Kidney (tissue), 14 donors: ENCODE data around the gene MOGAT1. TPM values are rescaled to one million over a fixed set of nuclear protein-coding genes. Genes with fewer than 3 reads are reported as not detected.

Experiments
- DNase-seq, 5 donors: peaks; one replicate each; pipeline ENCODE4 v3.0.0-alpha.2; 2013 to 2020
- FAIRE-seq: peaks from 2 replicates; lab custom pipeline; 2012; peaks lifted over from hg19 to GRCh38; lab: Jason Lieb, UNC
- H3K27ac ChIP-seq, 2 donors: one replicate each; pipeline ENCODE4 v1.7.0; 2013; ENCODE audit warnings: low read depth in 2 of 2, low read length in 2 of 2, inconsistent platforms in 1 of 2
- H3K27me3 ChIP-seq: one replicate; pipeline ENCODE4 v1.7.1; 2013; ENCODE audit warnings: low read length, inconsistent platforms; ENCODE audit not compliant: control insufficient read depth, insufficient read depth
- H3K36me3 ChIP-seq, 3 donors: one replicate each; pipeline versions ENCODE4 v1.7.0 to v1.7.1; 2013; ENCODE audit warnings: low read length in 3 of 3, control low read depth in 1 of 3, inconsistent platforms in 1 of 3; ENCODE audit not compliant: insufficient read depth in 3 of 3, control insufficient read depth in 2 of 3
- H3K4me1 ChIP-seq, 3 donors: one replicate each; pipeline versions ENCODE4 v1.7.0 to v1.7.1; 2013; ENCODE audit warnings: low read length in 3 of 3, inconsistent platforms in 1 of 3, low read depth in 1 of 3; ENCODE audit not compliant: control insufficient read depth in 2 of 3, insufficient read depth in 2 of 3
- H3K4me3 ChIP-seq, 3 donors: one replicate each; pipeline versions ENCODE4 v1.7.0 to v1.8.1; 2013; ENCODE audit warnings: low read length in 3 of 3, control low read depth in 1 of 3, inconsistent platforms in 1 of 3
- H3K9ac ChIP-seq, 3 donors: one replicate each; pipeline versions ENCODE4 v1.7.0 to v1.7.1; 2013; ENCODE audit warnings: low read length in 3 of 3, control low read depth in 1 of 3, inconsistent platforms in 1 of 3
- H3K9me3 ChIP-seq, 3 donors: one replicate each; pipeline versions ENCODE4 v1.7.0 to v1.7.1; 2013; ENCODE audit warnings: low read length in 3 of 3, control low read depth in 1 of 3, inconsistent platforms in 1 of 3; ENCODE audit not compliant: control insufficient read depth in 2 of 3, insufficient read depth in 1 of 3
- intact Hi-C: fragments of 100-400 bp; cut with DNase I; formaldehyde crosslinking; loops from one replicate; pipeline ENCODE4 v1.11.1; 2022
- polyA plus RNA-seq: library from polyadenylated mRNA; stranded (reverse); fragments of 350-450 nt; fragmentation: Illumina TruSeq; extraction: RNeasy Lipid Tissue Mini Kit (QIAGEN cat#74804); gene quantifications from one replicate; pipeline ENCODE4 v1.2.3, GENCODE V29; 2014; ENCODE audit warnings: low read depth, low replicate concordance; ENCODE audit not compliant: insufficient read depth
- total RNA-seq: library from RNA; stranded (reverse); fragmentation: NEBNext Ultra II Directional; extraction: Animal tissue kit (Norgen Biotek cat#: 25700); gene quantifications from one replicate; pipeline ENCODE4 v1.2.1, GENCODE V29; 2021
- TF ChIP-seq, protein P1 (sequence below): IDR thresholded peaks from 3 replicates; pipeline ENCODE4 v1.5.1; 2012; ENCODE audit warnings: mild to moderate bottlenecking, moderate library complexity, borderline replicate concordance; ENCODE audit not compliant: insufficient read depth; ENCODE audit errors: extremely low read depth
- donor health status: control.
- donor health status: control.
- donor health status: control.
- donor health status: control.
- donor health status: control.
- donor health status: DM: yes; HTN: yes; CAD: no.
- donor health status: Normal renal cell carcinoma (clear cell type).

Gene MOGAT1
- total and polyA plus RNA-seq, 2 donors from 2014 or later, result not detected

DNA sequence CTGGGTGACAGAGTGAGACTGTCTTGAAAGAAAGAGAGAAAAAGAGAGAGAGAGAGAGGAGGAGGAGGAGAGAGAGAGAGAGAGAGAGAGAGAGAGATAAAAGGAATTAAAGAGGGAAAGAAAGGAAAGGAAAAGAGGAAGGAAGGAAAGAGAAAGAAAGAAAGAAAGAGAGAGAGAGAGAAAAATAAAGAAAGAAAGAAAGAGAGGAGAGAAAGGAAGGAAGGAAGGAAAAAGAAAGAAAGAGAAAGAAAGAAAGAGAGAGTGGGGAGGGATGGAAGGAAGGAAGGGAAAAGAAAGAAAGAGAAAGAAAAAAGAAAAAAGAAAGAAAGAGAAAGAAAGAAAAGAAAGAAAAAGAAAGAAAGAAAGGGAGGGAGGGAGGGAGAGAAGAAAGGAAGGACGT lies 29.8 kb downstream of the MOGAT1 start:
- H3K4me1 ChIP-seq, result no peaks in the 10 kb centered on the region
- no peak for FAIRE-seq
- intact Hi-C loops, result no loop called here
- H3K4me3 ChIP-seq, result no peak overlapping the region
- DNase-seq, result no peak
- H3K9ac ChIP-seq, result no peak overlapping the region
- TF ChIP-seq, protein P1, sequence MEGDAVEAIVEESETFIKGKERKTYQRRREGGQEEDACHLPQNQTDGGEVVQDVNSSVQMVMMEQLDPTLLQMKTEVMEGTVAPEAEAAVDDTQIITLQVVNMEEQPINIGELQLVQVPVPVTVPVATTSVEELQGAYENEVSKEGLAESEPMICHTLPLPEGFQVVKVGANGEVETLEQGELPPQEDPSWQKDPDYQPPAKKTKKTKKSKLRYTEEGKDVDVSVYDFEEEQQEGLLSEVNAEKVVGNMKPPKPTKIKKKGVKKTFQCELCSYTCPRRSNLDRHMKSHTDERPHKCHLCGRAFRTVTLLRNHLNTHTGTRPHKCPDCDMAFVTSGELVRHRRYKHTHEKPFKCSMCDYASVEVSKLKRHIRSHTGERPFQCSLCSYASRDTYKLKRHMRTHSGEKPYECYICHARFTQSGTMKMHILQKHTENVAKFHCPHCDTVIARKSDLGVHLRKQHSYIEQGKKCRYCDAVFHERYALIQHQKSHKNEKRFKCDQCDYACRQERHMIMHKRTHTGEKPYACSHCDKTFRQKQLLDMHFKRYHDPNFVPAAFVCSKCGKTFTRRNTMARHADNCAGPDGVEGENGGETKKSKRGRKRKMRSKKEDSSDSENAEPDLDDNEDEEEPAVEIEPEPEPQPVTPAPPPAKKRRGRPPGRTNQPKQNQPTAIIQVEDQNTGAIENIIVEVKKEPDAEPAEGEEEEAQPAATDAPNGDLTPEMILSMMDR, result no peak
- no peaks in the 10 kb centered on the region for H3K9me3 ChIP-seq
- H3K36me3 ChIP-seq, result no peaks in the 10 kb centered on the region
- no peaks in the 10 kb centered on the region for H3K27me3 ChIP-seq
- no peak overlapping the region for H3K27ac ChIP-seq

DNA sequence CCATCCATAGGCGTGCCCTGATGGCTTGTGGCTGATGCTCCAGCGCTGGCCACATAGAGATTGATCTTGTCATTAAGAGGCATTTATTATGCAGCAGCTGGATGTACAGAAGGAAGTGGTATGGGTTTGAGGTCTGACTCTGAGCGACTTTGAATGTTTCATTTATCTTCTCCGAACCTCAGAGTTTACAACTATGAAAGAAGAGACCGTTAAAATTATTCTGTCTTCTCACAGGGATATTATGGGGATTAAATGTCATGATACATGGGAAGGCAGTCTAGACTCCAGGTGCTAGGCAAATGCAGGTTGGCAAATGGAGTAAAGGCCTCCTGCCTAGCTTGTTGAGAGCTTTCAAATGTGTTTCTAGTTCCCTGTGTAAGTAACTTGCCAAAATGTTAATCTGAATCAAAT lies 30.3 kb downstream of the MOGAT1 start:
- no peaks in the 10 kb centered on the region for H3K27me3 ChIP-seq
- H3K27ac ChIP-seq, result no peak overlapping the region
- TF ChIP-seq, protein P1, result no peak
- H3K36me3 ChIP-seq, result no peaks in the 10 kb centered on the region
- FAIRE-seq (no peak), DNase-seq (no peak)
- H3K4me1 ChIP-seq, result no peaks in the 10 kb centered on the region
- H3K4me3 ChIP-seq, result no peak overlapping the region
- H3K9ac ChIP-seq, result no peak overlapping the region
- H3K9me3 ChIP-seq, result no peaks in the 10 kb centered on the region
- intact Hi-C loops, result no loop called here

DNA sequence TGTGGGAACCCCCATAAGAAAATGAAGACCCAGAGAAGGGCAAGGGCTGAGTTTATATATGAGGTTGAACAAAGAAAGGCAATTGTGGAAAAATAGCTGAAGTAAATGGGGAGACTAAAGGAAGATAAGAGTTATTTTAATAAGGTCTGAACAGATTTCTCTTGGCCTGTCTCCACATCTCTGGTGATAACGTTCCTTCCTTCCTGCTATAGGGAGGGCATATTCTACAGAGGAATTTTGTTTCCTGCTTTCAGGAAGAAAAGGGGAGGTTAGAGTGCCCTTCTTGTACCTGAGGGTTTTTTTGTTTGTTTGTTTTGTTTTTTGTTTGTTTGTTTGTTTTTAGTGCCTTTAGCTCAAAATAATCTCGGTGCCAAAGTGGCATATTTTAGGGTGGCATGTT lies 31.6 kb downstream of the MOGAT1 start:
- Histone ChIP-seq H3K36me3 (no peaks in the 10 kb centered on the region), H3K27me3 (no peaks in the 10 kb centered on the region), H3K9ac (no peak overlapping the region), H3K4me1 (peaks cover 0 to 4% (median 0%) of the 10 kb centered on the region in 3 donors), H3K9me3 (no peaks in the 10 kb centered on the region), H3K4me3 (no peak overlapping the region), H3K27ac (no peak overlapping the region)
- TF ChIP-seq, protein P1, result no peak
- no peak for FAIRE-seq
- DNase-seq, result no peak
- intact Hi-C loops, result no loop called here

DNA sequence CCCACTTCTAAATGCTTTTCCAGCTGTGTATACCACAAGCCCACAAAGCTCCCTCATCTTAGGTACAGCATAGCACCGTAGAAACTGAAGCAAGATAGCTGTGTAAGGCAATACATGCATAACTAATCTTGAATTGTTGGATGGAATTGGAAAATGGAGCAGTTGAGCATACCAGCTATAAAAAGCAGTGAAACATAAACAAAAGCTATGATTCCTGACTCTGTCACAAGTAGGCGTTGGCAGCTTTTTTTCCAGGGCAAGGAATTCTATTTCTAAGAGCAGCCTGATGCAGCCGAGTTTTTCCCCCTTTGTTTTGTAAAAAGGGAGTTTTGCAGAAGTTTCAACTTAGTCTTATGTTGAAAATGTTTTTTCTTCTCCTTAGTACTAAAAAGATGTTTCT lies 32.4 kb downstream of the MOGAT1 start:
- Histone ChIP-seq H3K27ac (no peak overlapping the region), H3K9ac (no peak overlapping the region), H3K36me3 (no peaks in the 10 kb centered on the region), H3K9me3 (no peaks in the 10 kb centered on the region), H3K4me1 (peaks cover 0 to 4% (median 0%) of the 10 kb centered on the region in 3 donors), H3K4me3 (no peak overlapping the region), H3K27me3 (no peaks in the 10 kb centered on the region)
- intact Hi-C loops, result no loop called here
- TF ChIP-seq, protein P1, result no peak
- DNase-seq, result no peak
- FAIRE-seq, result no peak
